Left ventricle myocardium inferior (tissue), 1 donor: Measurements from ENCODE around the gene PTPRG. TPM values are rescaled to one million over a fixed set of nuclear protein-coding genes. Genes with fewer than 3 reads are reported as not detected.
A peak's percentile ranks its signal among the peaks of the same experiment; 100 is the strongest.

ENCODE experiments used
- DNase-seq: peaks from one replicate; pipeline ENCODE4 v3.0.0-alpha.2; 2020
- H3K27ac ChIP-seq: fragments of 200-600 bp; replicated peaks from 2 replicates; pipeline ENCODE4 v1.8.0; 2021
- H3K27me3 ChIP-seq: fragments of 200-600 bp; 2 replicates; pipeline ENCODE4 v1.8.0; 2021; ENCODE audit warnings: low read depth
- H3K36me3 ChIP-seq: fragments of 200-600 bp; 2 replicates; pipeline ENCODE4 v1.8.0; 2021
- H3K4me1 ChIP-seq: fragments of 200-600 bp; 2 replicates; pipeline ENCODE4 v1.8.0; 2021
- H3K4me3 ChIP-seq: fragments of 200-600 bp; 2 replicates; pipeline ENCODE4 v1.8.0; 2021; ENCODE audit warnings: mild to moderate bottlenecking, moderate library complexity
- H3K9me3 ChIP-seq: fragments of 200-600 bp; replicated peaks from 2 replicates; pipeline ENCODE4 v1.8.0; 2021
- intact Hi-C: fragments of 100-400 bp; cut with micrococcal nuclease; formaldehyde crosslinking; loops from one replicate; pipeline ENCODE4 v1.11.0; 2022
- total RNA-seq: library from RNA; stranded (reverse); fragmentation: NEBNext Ultra II Directional; extraction: Animal tissue kit (Norgen Biotek cat#: 25700); gene quantifications from one replicate; pipeline ENCODE4 v1.2.1, GENCODE V29; 2021
- TF ChIP-seq, protein P1 (sequence below): fragments of 200-600 bp; IDR thresholded peaks from 2 replicates; pipeline ENCODE4 v1.8.0; 2021; ENCODE audit warnings: antibody characterized with exemption, mild to moderate bottlenecking, borderline replicate concordance
- donor health status: DM: no; HTN: yes; CAD: no; lungs with severe emphysema.

Gene PTPRG
- total RNA-seq, 1 donor from 2014 or later = 29.6 TPM

DNA sequence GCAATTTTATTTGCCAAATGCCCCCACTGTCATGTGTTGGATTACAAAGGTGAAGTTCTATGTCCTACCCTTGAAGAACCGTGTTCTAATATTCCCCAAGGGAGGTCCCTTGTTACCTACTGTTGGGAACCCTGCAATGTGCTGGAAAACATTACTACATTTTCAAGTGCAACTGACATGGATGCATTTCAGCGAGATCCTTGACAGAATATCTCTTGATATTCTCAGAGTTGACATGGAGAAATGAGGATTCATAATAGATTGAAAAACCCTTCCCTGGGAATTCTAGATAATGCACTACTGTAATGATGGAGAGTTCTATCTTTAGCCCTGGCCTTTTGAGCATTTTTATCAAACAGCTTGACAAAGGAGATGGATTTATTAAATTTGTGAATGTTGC lies 414.6 kb downstream of the PTPRG start:
- Histone ChIP-seq H3K27ac (peak overlapping the region; percentile 44), H3K4me1 (peaks cover 68% of the 10 kb centered on the region), H3K9me3 (no peaks in the 10 kb centered on the region), H3K4me3 (no peak overlapping the region), H3K36me3 (no peaks in the 10 kb centered on the region), H3K27me3 (no peaks in the 10 kb centered on the region)
- no peak for DNase-seq
- intact Hi-C loops = no loop called here
- TF ChIP-seq, protein P1, sequence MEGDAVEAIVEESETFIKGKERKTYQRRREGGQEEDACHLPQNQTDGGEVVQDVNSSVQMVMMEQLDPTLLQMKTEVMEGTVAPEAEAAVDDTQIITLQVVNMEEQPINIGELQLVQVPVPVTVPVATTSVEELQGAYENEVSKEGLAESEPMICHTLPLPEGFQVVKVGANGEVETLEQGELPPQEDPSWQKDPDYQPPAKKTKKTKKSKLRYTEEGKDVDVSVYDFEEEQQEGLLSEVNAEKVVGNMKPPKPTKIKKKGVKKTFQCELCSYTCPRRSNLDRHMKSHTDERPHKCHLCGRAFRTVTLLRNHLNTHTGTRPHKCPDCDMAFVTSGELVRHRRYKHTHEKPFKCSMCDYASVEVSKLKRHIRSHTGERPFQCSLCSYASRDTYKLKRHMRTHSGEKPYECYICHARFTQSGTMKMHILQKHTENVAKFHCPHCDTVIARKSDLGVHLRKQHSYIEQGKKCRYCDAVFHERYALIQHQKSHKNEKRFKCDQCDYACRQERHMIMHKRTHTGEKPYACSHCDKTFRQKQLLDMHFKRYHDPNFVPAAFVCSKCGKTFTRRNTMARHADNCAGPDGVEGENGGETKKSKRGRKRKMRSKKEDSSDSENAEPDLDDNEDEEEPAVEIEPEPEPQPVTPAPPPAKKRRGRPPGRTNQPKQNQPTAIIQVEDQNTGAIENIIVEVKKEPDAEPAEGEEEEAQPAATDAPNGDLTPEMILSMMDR = no peak

DNA sequence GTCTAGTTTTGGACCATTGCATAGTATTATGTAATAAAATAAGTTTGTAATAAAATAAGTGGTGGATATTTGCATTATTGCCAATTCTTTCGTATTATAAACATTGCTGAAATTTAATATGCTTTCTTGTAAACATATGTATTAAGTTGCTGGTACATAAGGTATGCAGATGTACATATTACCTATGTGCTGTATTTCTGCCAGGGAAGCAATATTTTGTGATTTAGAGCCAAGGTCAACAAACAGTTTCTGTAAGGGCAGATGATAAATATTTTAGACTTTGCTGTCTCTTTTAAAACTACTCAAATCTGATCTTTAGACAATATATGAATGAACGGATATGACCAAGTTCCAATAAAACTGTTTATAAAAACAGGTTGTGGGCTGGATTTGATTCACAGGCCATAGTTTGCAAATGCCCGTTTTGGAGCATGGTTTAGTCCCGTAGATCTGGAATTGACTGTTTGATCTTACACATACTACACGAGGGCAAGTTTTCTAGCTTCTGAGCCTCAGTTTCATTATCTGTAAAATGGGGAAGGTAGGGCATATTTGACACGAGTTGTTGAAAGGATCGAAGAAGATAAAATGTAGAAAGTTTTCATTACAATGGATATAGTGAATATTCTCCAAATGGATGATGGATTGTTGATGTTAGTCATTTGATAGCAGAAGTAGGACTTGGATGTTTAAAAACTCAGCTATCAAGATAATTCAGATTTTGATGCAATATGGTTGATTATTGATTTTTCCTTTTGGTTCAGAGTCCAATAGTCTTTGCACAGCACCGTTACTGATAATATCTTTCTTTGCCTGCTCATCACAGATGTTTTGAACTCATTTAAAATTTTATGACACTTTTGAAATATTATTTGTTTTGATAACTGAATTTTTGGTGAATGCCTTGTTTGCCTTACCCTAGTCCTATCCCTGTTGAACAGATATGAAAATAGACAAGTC lies 417.4 kb downstream of the PTPRG start:
- DNase-seq = no peak
- H3K27me3 ChIP-seq = no peaks in the 10 kb centered on the region
- H3K4me3 ChIP-seq = no peak overlapping the region
- peaks cover 80% of the 10 kb centered on the region for H3K4me1 ChIP-seq
- no peaks in the 10 kb centered on the region for H3K36me3 ChIP-seq
- TF ChIP-seq, protein P1 = no peak
- no peaks in the 10 kb centered on the region for H3K9me3 ChIP-seq
- H3K27ac ChIP-seq = no peak overlapping the region
- intact Hi-C loops = no loop called here

DNA sequence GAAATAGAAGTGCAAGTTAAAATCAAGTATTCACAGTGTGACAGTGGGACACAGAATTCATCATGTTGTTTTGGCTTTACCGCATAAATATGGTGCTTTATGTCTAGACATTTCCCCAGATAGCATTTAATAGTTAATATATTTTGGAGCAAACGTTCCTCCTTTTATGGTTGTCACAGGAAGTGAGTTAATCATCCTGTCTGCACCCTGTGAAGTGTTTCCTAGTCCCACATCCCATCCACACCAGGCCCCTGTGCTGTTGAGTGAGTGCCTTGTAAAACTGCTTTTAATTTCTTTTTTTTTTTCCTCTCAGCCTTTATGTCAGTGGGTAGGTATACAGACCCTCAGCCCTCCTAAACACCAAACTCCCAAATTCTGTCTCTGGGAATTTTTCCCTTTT lies 418.3 kb downstream of the PTPRG start:
- intact Hi-C loops = no loop called here
- H3K4me1 ChIP-seq = peaks cover 75% of the 10 kb centered on the region
- DNase-seq = no peak
- H3K27me3 ChIP-seq = no peaks in the 10 kb centered on the region
- H3K27ac ChIP-seq = peak overlapping the region; percentile 25
- no peaks in the 10 kb centered on the region for H3K36me3 ChIP-seq
- TF ChIP-seq, protein P1 = no peak
- no peak overlapping the region for H3K4me3 ChIP-seq
- H3K9me3 ChIP-seq = no peaks in the 10 kb centered on the region

DNA sequence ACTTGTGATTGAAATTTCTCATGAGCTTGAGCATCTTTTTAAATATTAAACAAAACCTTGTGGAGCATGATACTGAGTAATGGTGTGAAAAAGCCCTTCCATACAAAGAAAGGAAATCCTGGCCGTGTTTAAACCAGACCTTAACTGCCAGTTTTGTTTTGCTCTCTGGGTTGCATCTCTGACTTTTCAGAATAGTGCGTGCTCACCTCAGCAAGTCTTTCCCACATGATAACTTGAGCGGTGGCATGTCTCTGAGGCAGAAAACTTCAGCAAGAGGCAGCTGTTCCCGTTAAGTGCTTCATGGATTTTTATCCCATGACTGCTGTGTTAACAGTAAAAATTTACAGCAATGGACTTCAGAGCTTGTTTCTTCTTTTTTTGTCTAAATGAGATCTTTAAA lies 418.7 kb downstream of the PTPRG start:
- H3K4me1 ChIP-seq = peaks cover 75% of the 10 kb centered on the region

DNA sequence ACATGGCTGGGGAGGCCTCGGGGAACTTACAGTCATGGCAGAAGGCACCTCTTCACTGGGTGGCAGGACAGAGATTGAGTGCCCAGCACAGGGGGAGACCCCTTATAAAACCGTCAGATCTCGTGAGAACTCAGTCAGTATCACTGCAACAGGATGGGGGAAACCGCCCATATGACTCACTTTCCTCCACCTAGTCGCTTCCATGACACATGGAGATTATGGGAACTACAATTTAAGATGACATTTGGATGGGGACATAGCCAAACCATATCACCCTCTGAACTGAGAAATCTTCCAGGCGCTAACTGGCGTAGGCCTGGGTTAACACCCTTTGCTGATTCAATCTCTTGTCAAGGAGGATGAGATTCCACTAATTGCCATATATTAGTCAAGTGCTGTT lies 419.7 kb downstream of the PTPRG start:
- TF ChIP-seq, protein P1 = no peak
- no peak overlapping the region for H3K27ac ChIP-seq
- DNase-seq = no peak
- H3K4me3 ChIP-seq = no peak overlapping the region
- intact Hi-C loops = no loop called here
- no peaks in the 10 kb centered on the region for H3K36me3 ChIP-seq
- no peaks in the 10 kb centered on the region for H3K27me3 ChIP-seq
- peaks cover 72% of the 10 kb centered on the region for H3K4me1 ChIP-seq
- no peaks in the 10 kb centered on the region for H3K9me3 ChIP-seq

More for the DNA sequence above, 418.7 kb downstream of the PTPRG start:
- Histone ChIP-seq H3K27me3 (no peaks in the 10 kb centered on the region), H3K9me3 (no peaks in the 10 kb centered on the region), H3K27ac (peak overlapping the region; percentile 25), H3K4me3 (no peak overlapping the region), H3K36me3 (no peaks in the 10 kb centered on the region)
- DNase-seq = no peak
- TF ChIP-seq, protein P1 = no peak
- intact Hi-C loops = no loop called here
